K562 (cell line): ENCODE data around the gene UBR3. TPM values are rescaled to one million over a fixed set of nuclear protein-coding genes. Genes with fewer than 3 reads are reported as not detected.

Experiments used
- ATAC-seq: fragments of 200-7000 bp; cut with Tn5 transposase; 3 replicates; pipeline ENCODE4 v1.9.1; 2020; ENCODE audit warnings: moderate library complexity
- BruUV-seq: library from RNA; stranded (reverse); fragments of 400-500 nt; replicated peaks from 2 replicates; lab custom pipeline; 2021; lab: Mats Ljungman, UMichigan
- CTCF ChIA-PET: fragments of 300-600 bp; formaldehyde crosslinking; extraction: SDS; loops from one replicate; lab custom pipeline; 2021; ENCODE audit warnings: low intra/inter-chr PET ratio; lab: Yijun Ruan, JAX
- POLR2A ChIA-PET: fragments of 300-600, 350-650 bp; sonication (Branson Sonifier 250); formaldehyde crosslinking; extraction: SDS; loops from one replicate; lab custom pipeline; 2021; ENCODE audit warnings: antibody characterized with exemption, inconsistent platforms; lab: Yijun Ruan, JAX
- DNase-seq, 4 experiments: peaks; one replicate each; pipeline versions ENCODE4 v3.0.0 to v3.0.0-alpha.2; 2011 to 2018; ENCODE audit warnings: low spot score in 3 of 4, mixed read lengths in 3 of 4; ENCODE audit errors: extremely low read depth in 1 of 4
- FAIRE-seq: peaks from 2 replicates; lab custom pipeline; 2011; peaks lifted over from hg19 to GRCh38; lab: Jason Lieb, UNC
- H2AFZ ChIP-seq: 2 replicates; pipeline ENCODE4 v1.6.0; 2011; ENCODE audit warnings: low read depth, low read length, control low read depth, inconsistent platforms
- H3K27ac ChIP-seq: fragments of 200-600 bp; 3 replicates; pipeline ENCODE4 v1.8.0; 2011; ENCODE audit warnings: low read depth, mild to moderate bottlenecking, control low read depth, inconsistent platforms, low read length, moderate library complexity, mixed read lengths; ENCODE audit errors: extremely low read depth
- H3K27me3 ChIP-seq, 2 experiments: fragments of 300-600 bp in 1 of 2; 2 replicates in 1 of 2; 3 replicates in 1 of 2; pipeline versions ENCODE4 v1.6.0 to v1.8.0; 2011; ENCODE audit warnings: inconsistent platforms in 2 of 2, low read length in 2 of 2, mild to moderate bottlenecking in 1 of 2, mixed read lengths in 1 of 2, moderate library complexity in 1 of 2; ENCODE audit not compliant: control insufficient read depth in 2 of 2, insufficient read depth in 2 of 2
- H3K36me3 ChIP-seq: fragments of 300-600 bp; 3 replicates; pipeline ENCODE4 v1.8.0; 2011; ENCODE audit warnings: mild to moderate bottlenecking, low read length, inconsistent platforms; ENCODE audit not compliant: control insufficient read depth, insufficient read depth
- H3K4me1 ChIP-seq, 2 experiments: fragments of 200-600 bp in 1 of 2; replicated peaks in 1 of 2; 2 replicates in 1 of 2; 3 replicates in 1 of 2; pipeline versions ENCODE4 v1.5.1 to v1.8.0; 2011; ENCODE audit warnings: inconsistent platforms in 2 of 2, low read length in 2 of 2, mild to moderate bottlenecking in 1 of 2, mixed read lengths in 1 of 2, moderate library complexity in 1 of 2; ENCODE audit not compliant: control insufficient read depth in 2 of 2, insufficient read depth in 2 of 2
- H3K4me2 ChIP-seq: 2 replicates; pipeline ENCODE4 v1.6.1; 2011; ENCODE audit warnings: low read length, control low read depth, inconsistent platforms, mixed read lengths; ENCODE audit not compliant: insufficient read depth
- H3K4me3 ChIP-seq: fragments of 200-600 bp; sonication (generic), shearing (Covaris generic); 2 replicates; pipeline ENCODE4 v1.5.1; 2016; ENCODE audit warnings: control low read depth, inconsistent platforms
- H3K79me2 ChIP-seq: fragments of 200-600 bp; 3 replicates; pipeline ENCODE4 v1.8.0; 2011; ENCODE audit warnings: low read length, inconsistent platforms; ENCODE audit not compliant: control insufficient read depth, insufficient read depth
- H3K9ac ChIP-seq, 2 experiments: 2 replicates each; pipeline versions ENCODE4 v1.6.0 to v1.6.1; 2011; ENCODE audit warnings: low read depth in 2 of 2, low read length in 2 of 2, control low read depth in 1 of 2, inconsistent platforms in 1 of 2, mild to moderate bottlenecking in 1 of 2, mixed read lengths in 1 of 2; ENCODE audit not compliant: insufficient read depth in 1 of 2
- H3K9me1 ChIP-seq: one replicate; pipeline ENCODE4 v1.6.0; 2011; ENCODE audit warnings: inconsistent platforms, mild to moderate bottlenecking, low read length, moderate library complexity; ENCODE audit not compliant: control insufficient read depth, insufficient read depth
- H3K9me3 ChIP-seq: replicated peaks from 2 replicates; pipeline ENCODE4 v1.5.1; 2011; ENCODE audit warnings: low read depth, low read length, inconsistent platforms; ENCODE audit not compliant: control insufficient read depth, insufficient read depth
- H4K20me1 ChIP-seq: replicated peaks from 2 replicates; pipeline ENCODE4 v1.6.1; 2011; ENCODE audit warnings: low read length, inconsistent platforms, mixed read lengths; ENCODE audit not compliant: control insufficient read depth, insufficient read depth
- CBX1 ChIP-seq: sonication (generic); IDR thresholded peaks from 2 replicates; pipeline ENCODE4 v1.6.1; 2016; ENCODE audit warnings: antibody characterized with exemption, low read depth, mild to moderate bottlenecking
- CXXC5 ChIP-seq: fragments of 250-450 bp; sonication (Bioruptor Pico); IDR thresholded peaks from 2 replicates; pipeline ENCODE4 v1.8.0; 2022; ENCODE audit warnings: inconsistent platforms, mild to moderate bottlenecking, moderate library complexity
- JUNB ChIP-seq: fragments of 450-650 bp; formaldehyde crosslinking; conservative IDR thresholded peaks from 2 replicates; pipeline ENCODE4 v1.4.0; 2020; ENCODE audit warnings: mild to moderate bottlenecking
- MECOM ChIP-seq: fragments of 250-450 bp; sonication (Bioruptor Pico); IDR thresholded peaks from 2 replicates; pipeline ENCODE4 v1.8.0; 2022; ENCODE audit warnings: inconsistent platforms
- PTRF ChIP-seq: fragments of 450-650 bp; IDR thresholded peaks from 2 replicates; pipeline ENCODE4 v1.6.1; 2016; ENCODE audit warnings: mild to moderate bottlenecking, missing genetic modification characterization, missing compliant biosample characterization
- ZNF311 ChIP-seq: fragments of 250-450 bp; sonication (Bioruptor Pico); IDR thresholded peaks from 2 replicates; pipeline ENCODE4 v1.4.0; 2020; ENCODE audit warnings: mild to moderate bottlenecking, moderate library complexity
- ZNF384 ChIP-seq: IDR thresholded peaks from 2 replicates; pipeline ENCODE4 v1.6.1; 2012; ENCODE audit warnings: low read depth, low read length, improper control_type of control experiment
- whole genome bisulfite sequencing: fragments of 100-300 bp; shearing (Covaris generic); methylation state at CpG from one replicate; pipeline ENCODE4 v1.1.6; 2016; ENCODE audit warnings: low coverage, mixed read lengths; ENCODE audit not compliant: insufficient coverage; ENCODE audit errors: missing lambda C conversion rate; 5-methylcytosine and 5-hydroxymethylcytosine counted together
- in situ Hi-C: fragments of 300-500 bp; cut with MboI; formaldehyde crosslinking; loops from 4 replicates; pipeline ENCODE4 v1.15.0; 2018; ENCODE audit warnings: inconsistent platforms, mixed read lengths
- intact Hi-C: fragments of 100-400 bp; cut with micrococcal nuclease; formaldehyde crosslinking; loops from 2 replicates; pipeline ENCODE4 v1.14.2; 2022
- polyA plus RNA-seq, 8 experiments: library from polyadenylated mRNA; depleted of rRNA in 4 of 8; stranded (reverse) in 5 of 8; unstranded in 3 of 8; fragments of >200 nt; fragmentation: Nextera tagmentation in 2 of 8; fragmentation: Illumina TruSeq in 1 of 8; extraction: Ambion mirVana in 2 of 8; extraction: Trizol in 1 of 8; gene quantifications; 2 replicates each; pipeline versions ENCODE4 v1.2.1 to v1.2.3, GENCODE V29; 2011 to 2014; ENCODE audit warnings: inconsistent platforms in 1 of 8, missing spikeins in 1 of 8
- total RNA-seq, 7 experiments: library from RNA; depleted of rRNA in 6 of 7; stranded (reverse); fragments of >200 nt in 6 of 7; fragmentation: Illumina TruSeq in 2 of 7; extraction: Trizol in 2 of 7; gene quantifications; 2 replicates each; pipeline versions ENCODE4 v1.2.1 to v1.2.3, GENCODE V29; 2011 to 2021; ENCODE audit warnings: low replicate concordance in 1 of 7
- TF ChIP-seq, protein P1 (sequence below): sonication (generic); formaldehyde crosslinking; IDR thresholded peaks from 2 replicates; pipeline ENCODE4 v1.8.0; 2023; ENCODE audit warnings: missing genetic modification reagents, mild to moderate bottlenecking, borderline replicate concordance
- TF ChIP-seq, protein P2 (sequence below), 3 experiments: IDR thresholded peaks in 2 of 3; conservative IDR thresholded peaks in 1 of 3; 2 replicates each; pipeline ENCODE4 v1.5.1; 2011 to 2012; ENCODE audit warnings: low read length in 3 of 3, mild to moderate bottlenecking in 3 of 3, control low read depth in 2 of 3, improper control_type of control experiment in 1 of 3, inconsistent platforms in 1 of 3, low read depth in 1 of 3, mixed read lengths in 1 of 3, moderate library complexity in 1 of 3; ENCODE audit not compliant: insufficient read depth in 2 of 3
- TF ChIP-seq, protein P3 (sequence below): fragments of 200-800 bp; sonication (Bioruptor generic); IDR thresholded peaks from 2 replicates; pipeline ENCODE4 v1.6.1; 2017; ENCODE audit warnings: missing genetic modification characterization, missing compliant biosample characterization

Gene UBR3
- total and polyA plus RNA-seq, 9 of the 15 experiments (the other 6 are each of a cell fraction or from before 2014, with no cell fraction given): 14.4 to 63.5 (median 40.4) TPM

DNA sequence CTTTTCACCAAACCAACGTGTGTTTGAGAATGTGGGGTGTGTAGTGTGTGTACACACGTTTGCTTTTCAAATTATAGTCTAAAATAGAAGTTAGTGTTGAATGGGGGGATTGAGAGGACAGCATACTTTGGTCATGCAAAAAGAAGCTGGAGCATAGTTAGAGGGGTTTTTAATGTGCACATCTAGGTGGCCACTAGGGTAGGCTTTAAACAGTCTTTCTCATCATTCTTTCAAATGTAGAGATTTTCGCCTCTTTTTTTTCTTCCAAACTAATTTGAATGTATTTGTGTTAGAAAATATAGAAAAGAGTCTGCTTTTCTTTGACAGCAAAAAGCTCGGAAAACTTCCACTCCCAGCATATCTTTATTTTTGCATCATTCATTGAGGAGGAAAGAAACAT, 185.5 kb downstream of the UBR3 start:
- no peaks in the 10 kb centered on the region for H4K20me1 ChIP-seq
- TF ChIP-seq CBX1 (no peak), JUNB (CRISPR knock-in tag) (no peak), ZNF311 (0 out of 2 replicates have a peak, but pooled peaks have one; percentile 19), CXXC5 (CRISPR knock-in tag) (0 out of 2 replicates have a peak, but pooled peaks have one; percentile 14), MECOM (CRISPR knock-in tag) (0 out of 2 replicates have a peak, but pooled peaks have one; percentile 32), PTRF (tag) (no peak), ZNF384 (peak; percentile 43; the same call in 1 of the 2 replicates)
- TF ChIP-seq, protein P1, sequence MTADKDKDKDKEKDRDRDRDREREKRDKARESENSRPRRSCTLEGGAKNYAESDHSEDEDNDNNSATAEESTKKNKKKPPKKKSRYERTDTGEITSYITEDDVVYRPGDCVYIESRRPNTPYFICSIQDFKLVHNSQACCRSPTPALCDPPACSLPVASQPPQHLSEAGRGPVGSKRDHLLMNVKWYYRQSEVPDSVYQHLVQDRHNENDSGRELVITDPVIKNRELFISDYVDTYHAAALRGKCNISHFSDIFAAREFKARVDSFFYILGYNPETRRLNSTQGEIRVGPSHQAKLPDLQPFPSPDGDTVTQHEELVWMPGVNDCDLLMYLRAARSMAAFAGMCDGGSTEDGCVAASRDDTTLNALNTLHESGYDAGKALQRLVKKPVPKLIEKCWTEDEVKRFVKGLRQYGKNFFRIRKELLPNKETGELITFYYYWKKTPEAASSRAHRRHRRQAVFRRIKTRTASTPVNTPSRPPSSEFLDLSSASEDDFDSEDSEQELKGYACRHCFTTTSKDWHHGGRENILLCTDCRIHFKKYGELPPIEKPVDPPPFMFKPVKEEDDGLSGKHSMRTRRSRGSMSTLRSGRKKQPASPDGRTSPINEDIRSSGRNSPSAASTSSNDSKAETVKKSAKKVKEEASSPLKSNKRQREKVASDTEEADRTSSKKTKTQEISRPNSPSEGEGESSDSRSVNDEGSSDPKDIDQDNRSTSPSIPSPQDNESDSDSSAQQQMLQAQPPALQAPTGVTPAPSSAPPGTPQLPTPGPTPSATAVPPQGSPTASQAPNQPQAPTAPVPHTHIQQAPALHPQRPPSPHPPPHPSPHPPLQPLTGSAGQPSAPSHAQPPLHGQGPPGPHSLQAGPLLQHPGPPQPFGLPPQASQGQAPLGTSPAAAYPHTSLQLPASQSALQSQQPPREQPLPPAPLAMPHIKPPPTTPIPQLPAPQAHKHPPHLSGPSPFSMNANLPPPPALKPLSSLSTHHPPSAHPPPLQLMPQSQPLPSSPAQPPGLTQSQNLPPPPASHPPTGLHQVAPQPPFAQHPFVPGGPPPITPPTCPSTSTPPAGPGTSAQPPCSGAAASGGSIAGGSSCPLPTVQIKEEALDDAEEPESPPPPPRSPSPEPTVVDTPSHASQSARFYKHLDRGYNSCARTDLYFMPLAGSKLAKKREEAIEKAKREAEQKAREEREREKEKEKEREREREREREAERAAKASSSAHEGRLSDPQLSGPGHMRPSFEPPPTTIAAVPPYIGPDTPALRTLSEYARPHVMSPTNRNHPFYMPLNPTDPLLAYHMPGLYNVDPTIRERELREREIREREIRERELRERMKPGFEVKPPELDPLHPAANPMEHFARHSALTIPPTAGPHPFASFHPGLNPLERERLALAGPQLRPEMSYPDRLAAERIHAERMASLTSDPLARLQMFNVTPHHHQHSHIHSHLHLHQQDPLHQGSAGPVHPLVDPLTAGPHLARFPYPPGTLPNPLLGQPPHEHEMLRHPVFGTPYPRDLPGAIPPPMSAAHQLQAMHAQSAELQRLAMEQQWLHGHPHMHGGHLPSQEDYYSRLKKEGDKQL: no peak
- TF ChIP-seq, protein P2, sequence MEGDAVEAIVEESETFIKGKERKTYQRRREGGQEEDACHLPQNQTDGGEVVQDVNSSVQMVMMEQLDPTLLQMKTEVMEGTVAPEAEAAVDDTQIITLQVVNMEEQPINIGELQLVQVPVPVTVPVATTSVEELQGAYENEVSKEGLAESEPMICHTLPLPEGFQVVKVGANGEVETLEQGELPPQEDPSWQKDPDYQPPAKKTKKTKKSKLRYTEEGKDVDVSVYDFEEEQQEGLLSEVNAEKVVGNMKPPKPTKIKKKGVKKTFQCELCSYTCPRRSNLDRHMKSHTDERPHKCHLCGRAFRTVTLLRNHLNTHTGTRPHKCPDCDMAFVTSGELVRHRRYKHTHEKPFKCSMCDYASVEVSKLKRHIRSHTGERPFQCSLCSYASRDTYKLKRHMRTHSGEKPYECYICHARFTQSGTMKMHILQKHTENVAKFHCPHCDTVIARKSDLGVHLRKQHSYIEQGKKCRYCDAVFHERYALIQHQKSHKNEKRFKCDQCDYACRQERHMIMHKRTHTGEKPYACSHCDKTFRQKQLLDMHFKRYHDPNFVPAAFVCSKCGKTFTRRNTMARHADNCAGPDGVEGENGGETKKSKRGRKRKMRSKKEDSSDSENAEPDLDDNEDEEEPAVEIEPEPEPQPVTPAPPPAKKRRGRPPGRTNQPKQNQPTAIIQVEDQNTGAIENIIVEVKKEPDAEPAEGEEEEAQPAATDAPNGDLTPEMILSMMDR (IDR thresholded peaks at IDR 0.05 in 2 of 3, conservative IDR thresholded peaks at IDR 0.05 in 1 of 3; ENCODE audit: insufficient read depth in 2 of 3, low read depth in 1 of 3, low read length in 3 of 3): peak in 1 of 3 experiments; percentile 28; a peak in 1 of 6 replicates
- TF ChIP-seq, protein P3, sequence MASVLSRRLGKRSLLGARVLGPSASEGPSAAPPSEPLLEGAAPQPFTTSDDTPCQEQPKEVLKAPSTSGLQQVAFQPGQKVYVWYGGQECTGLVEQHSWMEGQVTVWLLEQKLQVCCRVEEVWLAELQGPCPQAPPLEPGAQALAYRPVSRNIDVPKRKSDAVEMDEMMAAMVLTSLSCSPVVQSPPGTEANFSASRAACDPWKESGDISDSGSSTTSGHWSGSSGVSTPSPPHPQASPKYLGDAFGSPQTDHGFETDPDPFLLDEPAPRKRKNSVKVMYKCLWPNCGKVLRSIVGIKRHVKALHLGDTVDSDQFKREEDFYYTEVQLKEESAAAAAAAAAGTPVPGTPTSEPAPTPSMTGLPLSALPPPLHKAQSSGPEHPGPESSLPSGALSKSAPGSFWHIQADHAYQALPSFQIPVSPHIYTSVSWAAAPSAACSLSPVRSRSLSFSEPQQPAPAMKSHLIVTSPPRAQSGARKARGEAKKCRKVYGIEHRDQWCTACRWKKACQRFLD (CRISPR knock-in tag): 0 out of 2 replicates have a peak, but pooled peaks have one; percentile 12
- DNase-seq (no peak), FAIRE-seq (no peak), ATAC-seq (peak; percentile 53)
- no peaks in the 10 kb centered on the region; the same call in 2 of the 3 replicates for H3K79me2 ChIP-seq
- no peaks in the 10 kb centered on the region for H3K9me3 ChIP-seq
- H3K9ac ChIP-seq: peak overlapping the region in 1 of 2 experiments; percentile 52; a peak in 1 of 4 replicates
- ChIA-PET POLR2A (interaction anchor here (0.5 to 1.8 kb wide), 3 partner anchors 10 to 230 kb away, joined by 3 to 10 read pairs (median 4); no protein-coding TSS in a partner anchor), CTCF (no interaction called here)
- peak overlapping the region; percentile 78 for H3K27ac ChIP-seq
- no peak overlapping the region for H3K4me2 ChIP-seq
- intact Hi-C loops: loop anchor here (2.0 to 5.0 kb wide), 2 partner anchors 70 to 130 kb away; no protein-coding TSS in a partner anchor
- 55% methylated on average over 4 of the region's 4 CpGs for WGBS
- H3K4me3 ChIP-seq: no peak overlapping the region
- H3K4me1 ChIP-seq: peaks cover 18 to 36% of the 10 kb centered on the region in 2 experiments
- H3K27me3 ChIP-seq: no peaks in the 10 kb centered on the region
- 0 out of 2 replicates have a peak overlapping the region, but pooled peaks have one; percentile 24 for H2AFZ ChIP-seq
- TSS peak; percentile 16 for BruUV-seq
- H3K9me1 ChIP-seq: no peaks in the 10 kb centered on the region
- in situ Hi-C loops: no loop called here
- H3K36me3 ChIP-seq: peaks cover 30% of the 10 kb centered on the region
